Trophoblast cell (in vitro differentiated cells and primary cell): ENCODE results near the gene CACNA1G.

Source experiments
- DNase-seq, 2 donors: peaks; one replicate each; pipeline ENCODE4 v3.0.0-alpha.2; 2016
- H2AFZ ChIP-seq: 2 replicates; pipeline ENCODE4 v1.6.1; 2013; ENCODE audit warnings: low read length, moderate library complexity, mild to moderate bottlenecking; ENCODE audit not compliant: insufficient read depth, poor library complexity
- H2AK5ac ChIP-seq: 2 replicates; pipeline ENCODE4 v1.6.1; 2013; ENCODE audit warnings: mild to moderate bottlenecking, low read length
- H2BK120ac ChIP-seq: 2 replicates; pipeline ENCODE4 v1.6.1; 2013; ENCODE audit warnings: low read length, mild to moderate bottlenecking, moderate library complexity; ENCODE audit not compliant: insufficient read depth, poor library complexity
- H2BK12ac ChIP-seq: 2 replicates; pipeline ENCODE4 v1.6.1; 2013; ENCODE audit warnings: mild to moderate bottlenecking, low read length, moderate library complexity
- H2BK5ac ChIP-seq: 2 replicates; pipeline ENCODE4 v1.6.1; 2013; ENCODE audit warnings: low read length, low read depth, moderate library complexity, mild to moderate bottlenecking; ENCODE audit not compliant: poor library complexity
- H3K14ac ChIP-seq: 2 replicates; pipeline ENCODE4 v1.6.1; 2013; ENCODE audit warnings: mild to moderate bottlenecking, low read length
- H3K18ac ChIP-seq: 2 replicates; pipeline ENCODE4 v1.6.1; 2013; ENCODE audit warnings: mild to moderate bottlenecking, low read length
- H3K23ac ChIP-seq: 2 replicates; pipeline ENCODE4 v1.6.1; 2013; ENCODE audit warnings: low read length
- H3K27ac ChIP-seq: 2 replicates; pipeline ENCODE4 v1.5.1; 2013; ENCODE audit warnings: low read depth, mild to moderate bottlenecking, inconsistent platforms, low read length, moderate library complexity
- H3K27me3 ChIP-seq: 2 replicates; pipeline ENCODE4 v1.6.1; 2013; ENCODE audit warnings: inconsistent platforms, mild to moderate bottlenecking, low read length, moderate library complexity; ENCODE audit not compliant: insufficient read depth
- H3K36me3 ChIP-seq, 2 experiments: 1 replicate in 1 of 2; 2 replicates in 1 of 2; pipeline ENCODE4 v1.6.1; 2013; ENCODE audit warnings: low read length in 2 of 2, mild to moderate bottlenecking in 2 of 2, moderate library complexity in 1 of 2; ENCODE audit not compliant: insufficient read depth in 2 of 2, control insufficient read depth in 1 of 2
- H3K4ac ChIP-seq: 2 replicates; pipeline ENCODE4 v1.6.1; 2013; ENCODE audit warnings: low read depth, mild to moderate bottlenecking, low read length, moderate library complexity
- H3K4me1 ChIP-seq, 2 experiments: 1 replicate in 1 of 2; 2 replicates in 1 of 2; pipeline ENCODE4 v1.6.1; 2013; ENCODE audit warnings: low read length in 2 of 2, mild to moderate bottlenecking in 2 of 2, moderate library complexity in 1 of 2; ENCODE audit not compliant: insufficient read depth in 2 of 2, control insufficient read depth in 1 of 2
- H3K4me2 ChIP-seq: 2 replicates; pipeline ENCODE4 v1.6.1; 2013; ENCODE audit warnings: inconsistent platforms, mild to moderate bottlenecking, low read length, moderate library complexity
- H3K4me3 ChIP-seq: 2 replicates; pipeline ENCODE4 v1.5.1; 2013; ENCODE audit warnings: mild to moderate bottlenecking, low read depth, low read length, inconsistent platforms
- H3K79me1 ChIP-seq: one replicate; pipeline ENCODE4 v1.6.1; 2013; ENCODE audit warnings: low read length
- H3K79me2 ChIP-seq: 2 replicates; pipeline ENCODE4 v1.6.1; 2013; ENCODE audit warnings: low read length, mild to moderate bottlenecking; ENCODE audit not compliant: control insufficient read depth, insufficient read depth, poor library complexity
- H3K9ac ChIP-seq: 2 replicates; pipeline ENCODE4 v1.6.1; 2013; ENCODE audit warnings: mild to moderate bottlenecking, low read length
- H3K9me3 ChIP-seq: 2 replicates; pipeline ENCODE4 v1.6.1; 2013; ENCODE audit warnings: low read depth, mild to moderate bottlenecking, control low read depth, inconsistent platforms, low read length; ENCODE audit not compliant: insufficient read depth
- H4K12ac ChIP-seq: 2 replicates; pipeline ENCODE4 v1.6.1; 2013; ENCODE audit warnings: low read depth, mild to moderate bottlenecking, low read length, moderate library complexity
- H4K8ac ChIP-seq: 2 replicates; pipeline ENCODE4 v1.6.1; 2013; ENCODE audit warnings: low read depth, mild to moderate bottlenecking, low read length, moderate library complexity
- H4K91ac ChIP-seq: one replicate; pipeline ENCODE4 v1.6.1; 2013; ENCODE audit warnings: low read depth, mild to moderate bottlenecking, low read length, moderate library complexity
- WGBS: extraction: QIAGEN DNeasy Blood & Tissue Kit; methylation state at CpG from one replicate; pipeline ENCODE4 v1.1.7; 2013; ENCODE audit warnings: missing lambda C conversion rate; ENCODE audit not compliant: insufficient read length, insufficient coverage; ENCODE audit errors: extremely low coverage; 5-methylcytosine and 5-hydroxymethylcytosine counted together

Gene CACNA1G

DNA sequence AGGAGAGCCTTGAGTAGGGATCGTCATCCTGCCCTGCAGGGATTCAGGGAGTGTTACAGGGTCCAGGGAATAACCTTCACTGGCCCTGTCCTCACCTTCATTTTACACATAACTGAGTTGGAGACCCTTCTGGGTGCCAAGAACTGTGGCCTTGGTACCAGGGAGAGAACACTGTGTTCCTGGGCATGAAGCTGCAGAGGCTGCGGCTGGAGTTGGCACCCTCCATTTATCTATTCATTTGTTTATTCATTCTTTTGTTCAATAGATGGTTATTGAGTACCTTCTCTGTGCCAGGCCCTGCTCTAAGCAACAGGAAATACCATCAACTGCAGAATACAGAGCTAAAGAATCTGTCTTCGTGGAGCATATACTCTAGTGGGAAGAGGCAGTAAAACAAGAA lies 80.8 kb downstream of the CACNA1G start:
- H2AFZ ChIP-seq = no peak overlapping the region
- H3K4me3 ChIP-seq = no peak overlapping the region
- H3K36me3 ChIP-seq = no peaks in the 10 kb centered on the region
- no peak overlapping the region for H4K91ac ChIP-seq
- no peak overlapping the region for H3K23ac ChIP-seq
- H3K4me2 ChIP-seq = no peak overlapping the region
- no peak overlapping the region for H2BK12ac ChIP-seq
- H3K27ac ChIP-seq = no peak overlapping the region
- no peaks in the 10 kb centered on the region for H3K79me2 ChIP-seq
- no peak overlapping the region for H4K12ac ChIP-seq
- H2BK120ac ChIP-seq = no peak overlapping the region
- H3K4me1 ChIP-seq = peaks cover 21 to 26% of the 10 kb centered on the region in 2 experiments
- H4K8ac ChIP-seq = no peak overlapping the region
- peaks cover 4% of the 10 kb centered on the region for H3K27me3 ChIP-seq
- no peak overlapping the region for H3K4ac ChIP-seq
- DNase-seq = no peak
- peaks cover 4% of the 10 kb centered on the region for H3K79me1 ChIP-seq
- no peak overlapping the region for H3K18ac ChIP-seq
- no peak overlapping the region for H2BK5ac ChIP-seq
- no CpG with 5 or more reads among the region's 3 CpGs for WGBS
- no peaks in the 10 kb centered on the region for H3K9me3 ChIP-seq
- no peak overlapping the region for H3K14ac ChIP-seq
- no peak overlapping the region for H2AK5ac ChIP-seq
- no peak overlapping the region for H3K9ac ChIP-seq

DNA sequence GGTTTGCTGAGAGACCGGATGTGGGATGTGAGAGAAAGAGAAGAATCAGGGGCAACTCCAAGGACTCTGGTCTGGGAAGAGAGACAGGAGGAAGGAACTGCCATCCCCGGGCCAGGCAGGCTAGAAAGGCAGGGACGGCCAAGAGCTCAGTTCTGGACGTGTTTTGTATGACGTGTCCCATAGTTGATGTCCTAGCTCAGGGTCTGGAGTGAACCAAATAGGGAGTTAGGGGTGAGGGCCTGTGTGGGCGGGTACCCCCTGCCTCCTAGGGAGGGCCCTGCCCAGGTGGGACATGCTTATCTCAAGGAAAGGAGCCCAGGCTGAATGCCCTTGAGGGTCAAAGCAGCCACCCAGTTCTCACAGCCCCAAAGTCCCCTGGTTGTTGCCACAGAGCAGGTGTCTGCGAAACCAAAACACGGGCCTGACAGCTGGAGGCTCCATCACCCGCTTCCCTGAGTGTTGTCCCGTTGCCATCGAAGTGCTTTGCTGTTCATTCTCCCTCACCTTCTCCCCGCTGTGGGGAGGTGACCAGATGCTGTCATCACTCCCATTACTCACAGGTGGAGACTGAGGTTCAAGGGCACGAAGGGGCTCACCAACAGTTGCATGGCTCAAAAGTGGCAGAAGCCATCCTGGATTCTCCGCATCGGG lies 81.7 kb downstream of the CACNA1G start:
- H3K9me3 ChIP-seq = no peaks in the 10 kb centered on the region
- no peak overlapping the region for H2BK5ac ChIP-seq
- no peaks in the 10 kb centered on the region for H3K36me3 ChIP-seq
- H4K8ac ChIP-seq = no peak overlapping the region
- H3K4me3 ChIP-seq = no peak overlapping the region
- no peak for DNase-seq
- H3K9ac ChIP-seq = no peak overlapping the region
- no peak overlapping the region for H2AFZ ChIP-seq
- peaks cover 21 to 26% of the 10 kb centered on the region in 2 experiments for H3K4me1 ChIP-seq
- H3K18ac ChIP-seq = no peak overlapping the region
- no peak overlapping the region for H2AK5ac ChIP-seq
- WGBS = no CpG with 5 or more reads among the region's 15 CpGs
- H3K27ac ChIP-seq = no peak overlapping the region
- H4K91ac ChIP-seq = no peak overlapping the region
- H3K14ac ChIP-seq = no peak overlapping the region
- H2BK120ac ChIP-seq = no peak overlapping the region
- no peak overlapping the region for H2BK12ac ChIP-seq
- H3K79me1 ChIP-seq = peaks cover 4% of the 10 kb centered on the region
- no peaks in the 10 kb centered on the region for H3K27me3 ChIP-seq
- H4K12ac ChIP-seq = no peak overlapping the region
- no peak overlapping the region for H3K4ac ChIP-seq
- no peaks in the 10 kb centered on the region for H3K79me2 ChIP-seq
- H3K23ac ChIP-seq = no peak overlapping the region
- H3K4me2 ChIP-seq = no peak overlapping the region

GRCh38 chr17:50642722-50643656 lies 82.5 kb downstream of the CACNA1G start:
- Histone ChIP-seq H4K91ac (no peak overlapping the region), H2BK5ac (no peak overlapping the region), H3K18ac (no peak overlapping the region), H4K12ac (no peak overlapping the region), H3K36me3 (no peaks in the 10 kb centered on the region), H3K27me3 (no peaks in the 10 kb centered on the region), H3K27ac (no peak overlapping the region), H3K9me3 (no peaks in the 10 kb centered on the region), H2BK120ac (no peak overlapping the region), H2BK12ac (no peak overlapping the region), H3K9ac (no peak overlapping the region), H3K4ac (no peak overlapping the region), H3K4me3 (no peak overlapping the region), H3K4me2 (no peak overlapping the region), H3K14ac (no peak overlapping the region), H4K8ac (no peak overlapping the region), H2AFZ (no peak overlapping the region), H3K79me2 (no peaks in the 10 kb centered on the region), H3K79me1 (peaks cover 4% of the 10 kb centered on the region), H2AK5ac (no peak overlapping the region), H3K4me1 (peaks cover 21 to 26% of the 10 kb centered on the region in 2 experiments), H3K23ac (no peak overlapping the region)
- no peak for DNase-seq
- no CpG with 5 or more reads among the region's 10 CpGs for WGBS

DNA sequence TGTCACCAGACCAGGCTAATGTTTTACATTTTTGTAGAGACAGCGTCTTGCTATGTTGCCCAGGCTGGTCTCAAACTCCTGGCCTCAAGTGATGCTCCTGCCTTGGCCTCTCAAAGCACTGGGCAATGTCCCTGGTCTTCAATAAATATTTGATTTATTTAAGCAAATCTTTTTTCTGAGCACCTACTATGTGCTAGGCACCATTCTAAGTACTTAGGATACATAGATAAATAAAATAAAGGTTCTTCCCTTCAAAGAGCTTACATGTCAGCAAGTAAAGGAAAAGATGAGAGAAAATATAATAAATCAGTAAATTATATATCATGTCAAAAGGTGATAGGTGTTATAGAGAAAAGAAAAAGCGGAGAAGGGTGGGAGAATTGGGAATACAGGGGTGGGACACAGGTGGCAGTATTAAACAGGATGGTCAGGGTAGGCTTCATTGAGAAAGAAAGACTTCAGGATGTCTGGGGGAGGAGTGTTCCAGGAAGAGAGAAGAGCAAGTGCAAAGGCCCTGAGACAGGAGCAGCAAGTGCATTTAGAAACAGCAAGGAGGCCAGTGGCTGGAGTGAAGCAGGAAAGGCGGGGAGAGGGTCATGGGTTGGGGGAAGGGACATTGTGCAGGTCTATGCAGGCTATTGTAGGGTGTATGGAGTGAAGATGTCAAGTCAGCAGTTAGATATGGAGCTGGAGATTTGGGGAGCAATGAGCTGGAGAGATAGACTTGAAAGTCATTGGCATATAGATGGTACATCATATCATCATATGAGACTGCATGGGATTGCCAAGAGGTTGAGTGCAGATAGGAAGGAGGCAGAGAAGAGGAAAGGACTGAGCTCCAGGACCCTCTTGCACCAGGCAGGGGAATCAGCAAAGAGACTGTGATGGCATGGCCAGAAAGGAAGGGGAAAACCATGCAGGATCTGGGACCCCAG lies 85.5 kb downstream of the CACNA1G start:
- no peak overlapping the region for H2AK5ac ChIP-seq
- H2BK120ac ChIP-seq = no peak overlapping the region
- no peak overlapping the region for H3K4me3 ChIP-seq
- no peak overlapping the region for H3K4me2 ChIP-seq
- H3K9me3 ChIP-seq = no peaks in the 10 kb centered on the region
- no peak overlapping the region for H3K18ac ChIP-seq
- H4K91ac ChIP-seq = no peak overlapping the region
- H3K4ac ChIP-seq = no peak overlapping the region
- H2BK5ac ChIP-seq = no peak overlapping the region
- no peak overlapping the region for H4K8ac ChIP-seq
- H3K36me3 ChIP-seq = no peaks in the 10 kb centered on the region
- H4K12ac ChIP-seq = no peak overlapping the region
- H2BK12ac ChIP-seq = no peak overlapping the region
- no peaks in the 10 kb centered on the region for H3K27me3 ChIP-seq
- H2AFZ ChIP-seq = no peak overlapping the region
- no peak overlapping the region for H3K23ac ChIP-seq
- no peak overlapping the region for H3K27ac ChIP-seq
- H3K14ac ChIP-seq = no peak overlapping the region
- H3K79me1 ChIP-seq = no peaks in the 10 kb centered on the region
- H3K79me2 ChIP-seq = no peaks in the 10 kb centered on the region
- WGBS = 91% methylated on average over 1 of the region's 3 CpGs
- H3K9ac ChIP-seq = no peak overlapping the region
- H3K4me1 ChIP-seq = peaks cover 1 to 4% of the 10 kb centered on the region in 2 experiments
- no peak for DNase-seq
